Measurements from ENCODE around the gene NEB.

NEB gene

GRCh38 chr2:151439127-151439526 is 295.1 kb downstream of the NEB start:
- no peak for DNase-seq

- no peak for DNase-seq
These were observed 295.8 kb downstream of the NEB start for GRCh38 chr2:151438506-151438905.

DNA sequence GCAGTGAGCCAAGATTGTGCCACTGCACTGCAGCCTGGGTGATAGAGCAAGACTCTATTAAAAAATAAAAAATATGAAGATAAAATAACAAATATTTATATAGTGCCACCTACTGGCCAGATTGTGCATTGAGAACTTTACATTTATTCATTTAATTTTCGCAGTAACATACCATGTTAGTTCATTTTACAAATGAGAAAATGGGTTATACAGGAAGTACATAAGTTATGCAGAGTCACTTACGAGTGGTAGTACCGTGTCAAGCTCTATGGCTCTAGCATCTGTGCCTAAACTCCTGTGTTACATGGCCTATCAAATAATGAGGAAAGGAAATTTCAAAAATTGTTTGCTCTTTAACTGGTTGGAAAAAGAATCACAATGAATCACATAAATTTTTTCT is 296.6 kb downstream of the NEB start:
- no peak for DNase-seq

Data from NCI-H1417 treated with DMSO at 0.1 percent for 48 hours (cell line).